Left cardiac atrium (tissue), 4 donors: ENCODE measurements around the gene KCNIP4. TPM values are rescaled to one million over a fixed set of nuclear protein-coding genes. Genes with fewer than 3 reads are reported as not detected.

Source experiments
- ATAC-seq, 2 donors: fragments of 200-7000 bp; cut with Tn5 transposase; one replicate each; pipeline ENCODE4 v1.9.1; 2020; ENCODE audit warnings: mild to moderate bottlenecking in 2 of 2, moderate library complexity in 2 of 2
- DNase-seq: peaks from one replicate; pipeline ENCODE4 v3.0.0-alpha.2; 2020
- intact Hi-C, 2 donors: fragments of 100-400 bp; cut with DNase I; formaldehyde crosslinking; loops; one replicate each; pipeline versions ENCODE4 v1.14.1 to v1.15.1; 2022 to 2023
- total RNA-seq, 2 donors: library from RNA; stranded (reverse); fragmentation: NEBNext Ultra II Directional; extraction: Animal tissue kit (Norgen Biotek cat#: 25700); gene quantifications; one replicate each; pipeline ENCODE4 v1.2.1, GENCODE V29; 2021
- donor health status: DM: no; HTN: yes; CAD: no.
- donor health status: DM: no; HTN: yes; CAD: no; lungs with severe emphysema.
- donor health status: DM: yes; HTN: yes; CAD: no.
- donor health status: Dilated cardiomyopathy.

KCNIP4 gene
- total RNA-seq, 2 donors from 2014 or later: not detected

- ATAC-seq: no peak
- DNase-seq: no peak
- intact Hi-C loops: no loop called here
Measured at GRCh38 chr4:20882500-20882899, 1066.1 kb downstream of the KCNIP4 start.

- DNase-seq (no peak), ATAC-seq (no peak)
- intact Hi-C loops: no loop called here
Measured at GRCh38 chr4:20881658-20882057, 1066.9 kb downstream of the KCNIP4 start.

- no peak for ATAC-seq
- intact Hi-C loops: no loop called here
- DNase-seq: no peak
Measured at GRCh38 chr4:20878806-20879205, 1069.8 kb downstream of the KCNIP4 start.

GRCh38 chr4:20870436-20870835 lies 1078.1 kb downstream of the KCNIP4 start:
- no peak for DNase-seq
- intact Hi-C loops: no loop called here
- no peak for ATAC-seq

- no peak for ATAC-seq
- DNase-seq: no peak
- intact Hi-C loops: no loop called here
Measured at GRCh38 chr4:20868108-20868507, 1080.5 kb downstream of the KCNIP4 start.

GRCh38 chr4:20860878-20861277 lies 1087.7 kb downstream of the KCNIP4 start:
- intact Hi-C loops: no loop called here
- DNase-seq (no peak), ATAC-seq (no peak)

- intact Hi-C loops: no loop called here
- ATAC-seq (no peak), DNase-seq (no peak)
Measured at GRCh38 chr4:20859097-20859781, 1089.3 kb downstream of the KCNIP4 start.

- DNase-seq (no peak), ATAC-seq (no peak)
- intact Hi-C loops: no loop called here
Measured at GRCh38 chr4:20857081-20857480, 1091.5 kb downstream of the KCNIP4 start.

GRCh38 chr4:20847124-20847747 lies 1101.3 kb downstream of the KCNIP4 start:
- intact Hi-C loops: no loop called here
- no peak for DNase-seq
- ATAC-seq: peak in 1 of 2 donors; percentile 45

GRCh38 chr4:20844311-20844710 lies 1104.3 kb downstream of the KCNIP4 start:
- intact Hi-C loops: no loop called here
- no peak for ATAC-seq
- DNase-seq: no peak

- ATAC-seq: no peak
- intact Hi-C loops: no loop called here
- no peak for DNase-seq
Measured at GRCh38 chr4:20840648-20841190, 1107.9 kb downstream of the KCNIP4 start.

- DNase-seq (no peak), ATAC-seq (peak in 1 of 2 donors; percentile 76)
- intact Hi-C loops: no loop called here
Measured at GRCh38 chr4:20839957-20840356, 1108.6 kb downstream of the KCNIP4 start.

GRCh38 chr4:20838476-20838875 lies 1110.1 kb downstream of the KCNIP4 start:
- DNase-seq (no peak), ATAC-seq (no peak)
- intact Hi-C loops: no loop called here

GRCh38 chr4:20832826-20833225 lies 1115.7 kb downstream of the KCNIP4 start:
- intact Hi-C loops: no loop called here
- ATAC-seq: no peak

GRCh38 chr4:20831746-20832145 lies 1116.8 kb downstream of the KCNIP4 start:
- DNase-seq (no peak), ATAC-seq (no peak)
- intact Hi-C loops: no loop called here

More at GRCh38 chr4:20832826-20833225, 1115.7 kb downstream of the KCNIP4 start:
- no peak for DNase-seq

GRCh38 chr4:20829617-20830357 lies 1118.8 kb downstream of the KCNIP4 start:
- intact Hi-C loops: no loop called here
- no peak for ATAC-seq

GRCh38 chr4:20825505-20825904 lies 1123.1 kb downstream of the KCNIP4 start:
- ATAC-seq (no peak), DNase-seq (no peak)
- intact Hi-C loops: no loop called here

More at GRCh38 chr4:20829617-20830357, 1118.8 kb downstream of the KCNIP4 start:
- no peak for DNase-seq

- DNase-seq: no peak
- ATAC-seq: no peak
- intact Hi-C loops: no loop called here
Measured at GRCh38 chr4:20816287-20816686, 1132.3 kb downstream of the KCNIP4 start.

- no peak for DNase-seq
- intact Hi-C loops: no loop called here
- ATAC-seq: no peak
Measured at GRCh38 chr4:20813700-20814099, 1134.9 kb downstream of the KCNIP4 start.

GRCh38 chr4:20809812-20810211 lies 1138.8 kb downstream of the KCNIP4 start:
- no peak for DNase-seq
- no peak for ATAC-seq
- intact Hi-C loops: no loop called here
